ENCODE measurements around the gene DDI1. TPM values are rescaled to one million over a fixed set of nuclear protein-coding genes. Genes with fewer than 3 reads are reported as not detected.
"Not testable (repeated sequence)": the region's sequence is repeated elsewhere in the genome, so short reads cannot be mapped to it uniquely, and the experiment has no call there.

Gene DDI1
- total RNA-seq, 2 experiments from 2014 or later: not detected

DNA sequence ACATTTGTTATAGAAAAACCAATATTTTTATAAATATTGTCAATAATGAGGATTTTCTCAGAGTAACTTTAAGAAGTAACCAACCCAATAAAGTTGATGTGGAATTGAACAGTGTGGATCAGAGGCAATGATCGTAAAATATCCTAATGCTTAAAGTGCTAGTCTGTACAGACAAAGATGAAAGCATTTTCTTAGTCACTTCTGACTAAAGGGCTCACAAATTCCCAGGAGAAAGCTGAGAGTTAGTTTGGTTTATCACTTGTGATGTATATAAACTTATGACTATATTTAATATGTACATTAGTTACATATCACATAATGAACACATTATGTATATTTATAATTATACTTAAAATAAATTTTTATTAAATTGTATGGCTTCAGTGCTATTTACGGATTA is 25.4 kb upstream of the DDI1 start:
- Mint-ChIP-seq H3K9me3 (no peaks in the 10 kb centered on the region), H3K4me1 (no peaks in the 10 kb centered on the region), H3K4me3 (no peak overlapping the region), H3K27me3 (no peaks in the 10 kb centered on the region), H3K36me3 (no peaks in the 10 kb centered on the region), H3K27ac (no peak overlapping the region)
- DNase-seq (no peak), ATAC-seq (ENCODE audit: low read depth) (no peak)
- POLR2A ChIA-PET: no interaction called here

DNA sequence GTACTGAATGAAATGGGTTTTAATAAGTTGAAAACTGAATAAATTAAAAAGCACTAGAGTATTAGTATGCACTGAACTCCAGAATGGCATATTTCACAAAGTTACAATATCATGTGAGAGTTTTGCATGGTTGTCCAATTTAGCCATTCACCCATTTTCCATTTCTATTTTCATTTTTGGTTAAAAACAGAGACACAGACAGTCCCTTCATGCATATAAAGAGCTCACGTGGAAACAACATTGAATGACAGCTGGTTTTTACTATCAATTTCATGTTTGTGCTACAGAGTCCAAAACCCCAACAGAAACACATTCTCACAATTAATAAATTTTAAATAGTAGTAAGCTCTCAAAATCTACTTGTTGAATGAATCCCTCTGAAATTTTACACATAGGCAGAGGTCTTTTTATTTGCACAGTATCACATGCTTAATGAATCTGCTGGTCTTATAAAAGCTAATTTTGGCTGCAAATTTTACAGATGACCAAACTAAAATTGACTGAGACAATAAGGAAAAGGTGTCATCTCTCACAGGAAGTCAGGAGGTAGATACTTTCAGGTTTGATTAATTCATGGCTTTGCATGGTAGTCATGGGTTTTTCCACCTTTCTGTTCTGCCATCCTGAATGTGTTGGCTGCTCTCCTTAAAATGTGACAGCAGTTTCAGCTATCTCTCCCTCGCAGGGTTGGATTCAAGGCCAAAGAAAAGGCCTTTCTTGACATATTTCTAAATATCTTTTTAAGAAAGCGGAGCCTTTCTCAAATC is 20.6 kb upstream of the DDI1 start:
- no peaks in the 10 kb centered on the region for H3K4me1 Mint-ChIP-seq
- H3K4me3 Mint-ChIP-seq: no peak overlapping the region
- H3K27ac Mint-ChIP-seq: no peak overlapping the region
- POLR2A ChIA-PET: no interaction called here
- H3K27me3 Mint-ChIP-seq: no peaks in the 10 kb centered on the region
- DNase-seq: no peak
- H3K36me3 Mint-ChIP-seq: no peaks in the 10 kb centered on the region
- no peaks in the 10 kb centered on the region for H3K9me3 Mint-ChIP-seq
- ATAC-seq (ENCODE audit: low read depth): no peak

GRCh38 chr11:104024572-104024971 is 11.9 kb upstream of the DDI1 start:
- no peak for DNase-seq
- H3K4me1 Mint-ChIP-seq: no peaks in the 10 kb centered on the region
- H3K4me3 Mint-ChIP-seq: no peak overlapping the region
- no peaks in the 10 kb centered on the region for H3K36me3 Mint-ChIP-seq
- no peaks in the 10 kb centered on the region for H3K9me3 Mint-ChIP-seq
- POLR2A ChIA-PET: no interaction called here
- no peaks in the 10 kb centered on the region for H3K27me3 Mint-ChIP-seq
- H3K27ac Mint-ChIP-seq: no peak overlapping the region
- ATAC-seq (ENCODE audit: low read depth): no peak

- Mint-ChIP-seq H3K9me3 (no peaks in the 10 kb centered on the region), H3K4me1 (no peaks in the 10 kb centered on the region), H3K4me3 (no peak overlapping the region)
These were observed 7.8 kb upstream of the DDI1 start for GRCh38 chr11:104028476-104029263.

GRCh38 chr11:104033134-104033533 is 3.3 kb upstream of the DDI1 start:
- POLR2A ChIA-PET: no interaction called here
- no peak overlapping the region for H3K4me3 Mint-ChIP-seq
- H3K27ac Mint-ChIP-seq: no peak overlapping the region
- no peak for DNase-seq
- H3K36me3 Mint-ChIP-seq: no peaks in the 10 kb centered on the region
- no peaks in the 10 kb centered on the region for H3K4me1 Mint-ChIP-seq
- H3K9me3 Mint-ChIP-seq: no peaks in the 10 kb centered on the region
- ATAC-seq (ENCODE audit: low read depth): no peak
- no peaks in the 10 kb centered on the region for H3K27me3 Mint-ChIP-seq

More at GRCh38 chr11:104028476-104029263, 7.8 kb upstream of the DDI1 start:
- Mint-ChIP-seq H3K36me3 (no peaks in the 10 kb centered on the region), H3K27ac (no peak overlapping the region), H3K27me3 (no peaks in the 10 kb centered on the region)
- POLR2A ChIA-PET: no interaction called here
- DNase-seq (no peak), ATAC-seq (ENCODE audit: low read depth) (no peak)

DNA sequence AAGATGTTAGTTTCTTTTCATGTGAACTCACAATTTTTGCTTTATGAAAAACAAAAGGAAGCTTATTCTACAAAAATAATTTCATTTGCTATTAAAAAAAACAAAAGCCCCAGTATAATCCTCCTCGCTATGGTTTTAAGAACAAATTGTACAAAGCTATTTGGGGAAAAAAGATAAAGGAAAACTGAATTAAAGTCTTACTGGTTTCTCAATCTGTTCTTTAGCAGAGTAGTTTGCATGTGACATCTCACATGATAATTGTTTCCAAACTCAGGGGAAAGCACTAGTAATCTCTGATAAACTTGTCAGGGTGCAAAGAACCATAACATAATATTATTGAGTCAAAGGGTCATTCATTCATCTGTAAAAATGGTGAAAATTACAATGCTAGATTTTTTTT is 2.9 kb upstream of the DDI1 start:
- POLR2A ChIA-PET: no interaction called here
- H3K27me3 Mint-ChIP-seq: no peaks in the 10 kb centered on the region
- DNase-seq: no peak
- H3K4me1 Mint-ChIP-seq: no peaks in the 10 kb centered on the region
- no peaks in the 10 kb centered on the region for H3K9me3 Mint-ChIP-seq
- H3K36me3 Mint-ChIP-seq: no peaks in the 10 kb centered on the region
- no peak for ATAC-seq (ENCODE audit: low read depth)
- no peak overlapping the region for H3K27ac Mint-ChIP-seq
- H3K4me3 Mint-ChIP-seq: no peak overlapping the region

DNA sequence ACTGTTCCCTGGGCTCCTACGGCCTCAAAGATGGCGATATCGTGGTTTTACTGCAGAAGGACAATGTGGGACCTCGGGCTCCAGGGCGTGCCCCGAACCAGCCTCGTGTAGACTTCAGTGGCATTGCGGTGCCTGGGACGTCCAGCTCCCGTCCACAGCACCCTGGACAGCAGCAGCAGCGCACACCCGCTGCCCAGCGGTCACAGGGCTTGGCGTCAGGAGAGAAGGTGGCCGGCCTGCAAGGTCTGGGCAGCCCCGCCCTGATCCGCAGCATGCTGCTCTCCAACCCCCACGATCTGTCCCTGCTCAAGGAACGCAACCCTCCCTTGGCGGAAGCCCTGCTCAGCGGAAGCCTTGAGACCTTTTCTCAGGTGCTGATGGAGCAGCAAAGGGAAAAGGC is 555 bp downstream of the DDI1 start:
- Mint-ChIP-seq H3K4me3 (no peak overlapping the region), H3K9me3 (no peaks in the 10 kb centered on the region), H3K27ac (no peak overlapping the region), H3K4me1 (no peaks in the 10 kb centered on the region), H3K36me3 (no peaks in the 10 kb centered on the region), H3K27me3 (no peaks in the 10 kb centered on the region)
- POLR2A ChIA-PET: no interaction called here
- no peak for ATAC-seq (ENCODE audit: low read depth)
- DNase-seq: no peak

- POLR2A ChIA-PET: no interaction called here
- Mint-ChIP-seq H3K27me3 (no peaks in the 10 kb centered on the region), H3K27ac (no peak overlapping the region), H3K4me3 (no peak overlapping the region), H3K36me3 (no peaks in the 10 kb centered on the region), H3K4me1 (no peaks in the 10 kb centered on the region), H3K9me3 (no peaks in the 10 kb centered on the region)
- ATAC-seq (ENCODE audit: low read depth) (no peak), DNase-seq (no peak)
These were observed 5.4 kb downstream of the DDI1 start for GRCh38 chr11:104041792-104042191.

GRCh38 chr11:104043142-104043541 is 6.7 kb downstream of the DDI1 start:
- Mint-ChIP-seq H3K27me3 (no peaks in the 10 kb centered on the region), H3K4me3 (no peak overlapping the region), H3K27ac (no peak overlapping the region), H3K4me1 (no peaks in the 10 kb centered on the region), H3K9me3 (no peaks in the 10 kb centered on the region), H3K36me3 (no peaks in the 10 kb centered on the region)
- POLR2A ChIA-PET: no interaction called here
- no peak for ATAC-seq (ENCODE audit: low read depth)
- DNase-seq: no peak

GRCh38 chr11:104043678-104044239 is 7.3 kb downstream of the DDI1 start:
- DNase-seq (no peak), ATAC-seq (ENCODE audit: low read depth) (no peak)
- Mint-ChIP-seq H3K4me3 (no peak overlapping the region), H3K9me3 (no peaks in the 10 kb centered on the region), H3K27ac (no peak overlapping the region), H3K4me1 (no peaks in the 10 kb centered on the region), H3K36me3 (no peaks in the 10 kb centered on the region), H3K27me3 (no peaks in the 10 kb centered on the region)
- POLR2A ChIA-PET: no interaction called here

DNA sequence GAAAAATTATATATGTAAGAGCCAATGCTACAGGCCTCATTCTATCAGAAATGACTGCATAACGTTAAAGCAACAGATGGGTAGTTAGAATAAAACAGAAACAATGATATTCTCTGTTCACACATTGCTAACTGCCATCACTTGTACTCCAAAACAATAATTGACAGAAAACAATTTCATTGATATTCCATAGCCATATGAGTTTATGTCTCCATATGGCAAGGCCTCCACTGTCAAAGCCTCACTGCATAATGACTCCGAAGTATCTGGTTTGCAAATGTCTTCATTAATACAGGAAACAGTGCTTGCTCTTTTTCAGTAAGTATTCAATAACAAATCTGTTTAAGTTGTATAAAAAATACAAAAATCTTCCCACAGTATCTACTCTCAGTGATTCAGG is 9.9 kb downstream of the DDI1 start:
- H3K4me3 Mint-ChIP-seq: no peak overlapping the region
- H3K27ac Mint-ChIP-seq: no peak overlapping the region
- POLR2A ChIA-PET: no interaction called here
- ATAC-seq (ENCODE audit: low read depth): no peak
- H3K9me3 Mint-ChIP-seq: no peaks in the 10 kb centered on the region
- no peaks in the 10 kb centered on the region for H3K36me3 Mint-ChIP-seq
- H3K27me3 Mint-ChIP-seq: no peaks in the 10 kb centered on the region
- DNase-seq: no peak
- H3K4me1 Mint-ChIP-seq: no peaks in the 10 kb centered on the region

DNA sequence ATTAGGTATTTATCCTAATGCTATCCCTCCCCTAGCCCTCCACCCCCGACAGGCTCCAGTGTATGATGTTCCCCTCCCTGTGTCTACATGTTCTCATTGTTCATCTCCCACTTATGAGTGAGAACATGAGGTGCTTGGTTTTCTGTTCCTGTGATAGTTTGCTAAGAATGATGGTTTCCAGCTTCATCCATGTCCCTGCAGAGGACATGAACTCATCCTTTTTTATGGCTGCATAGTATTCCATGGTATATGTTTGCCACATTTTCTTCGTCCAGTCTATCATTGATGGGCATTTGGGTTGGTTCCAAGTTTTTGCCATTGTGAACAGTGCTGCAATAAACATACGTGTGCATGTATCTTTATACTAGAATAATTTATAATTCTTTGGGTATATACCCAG is 10.4 kb downstream of the DDI1 start:
- H3K27ac Mint-ChIP-seq; H3K9me3 Mint-ChIP-seq; H3K36me3 Mint-ChIP-seq; H3K4me1 Mint-ChIP-seq; DNase-seq; H3K4me3 Mint-ChIP-seq; ATAC-seq (ENCODE audit: low read depth); POLR2A ChIA-PET; H3K27me3 Mint-ChIP-seq: not testable (repeated sequence)

DNA sequence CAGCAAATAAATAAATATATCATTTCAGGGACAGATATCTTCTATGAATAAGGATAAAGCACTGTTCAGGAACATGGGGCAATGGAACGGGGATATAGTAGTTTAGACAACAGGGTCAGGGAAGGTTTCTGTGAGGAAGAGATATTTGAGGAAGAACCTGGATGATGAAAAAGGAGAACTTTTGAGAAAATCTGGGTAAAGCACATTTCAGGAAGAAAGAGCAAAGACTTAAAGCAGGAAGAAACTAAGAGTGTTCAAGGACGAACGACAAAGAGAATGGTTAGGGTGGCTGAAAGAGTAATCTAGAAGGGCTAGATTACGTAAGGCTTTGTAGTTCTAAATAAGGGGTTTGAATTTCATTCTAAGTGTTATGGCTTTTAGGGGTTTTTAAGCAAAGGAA is 12.7 kb downstream of the DDI1 start:
- H3K27ac Mint-ChIP-seq: no peak overlapping the region
- H3K27me3 Mint-ChIP-seq: no peaks in the 10 kb centered on the region
- POLR2A ChIA-PET: no interaction called here
- DNase-seq: no peak
- no peak overlapping the region for H3K4me3 Mint-ChIP-seq
- no peak for ATAC-seq (ENCODE audit: low read depth)
- no peaks in the 10 kb centered on the region for H3K4me1 Mint-ChIP-seq
- H3K9me3 Mint-ChIP-seq: no peaks in the 10 kb centered on the region
- no peaks in the 10 kb centered on the region for H3K36me3 Mint-ChIP-seq

- Mint-ChIP-seq H3K4me1 (no peaks in the 10 kb centered on the region), H3K4me3 (no peak overlapping the region), H3K9me3 (no peaks in the 10 kb centered on the region), H3K27me3 (no peaks in the 10 kb centered on the region), H3K27ac (no peak overlapping the region), H3K36me3 (no peaks in the 10 kb centered on the region)
- ATAC-seq (ENCODE audit: low read depth) (no peak), DNase-seq (no peak)
- POLR2A ChIA-PET: no interaction called here
These were observed 15.3 kb downstream of the DDI1 start for GRCh38 chr11:104051778-104052177.

Measured in activated naive CD8-positive, alpha-beta T cell treated with anti-CD3 and anti-CD28 coated beads, Interleukin-2, amount 10 ng/mL, durations not matched to agents 7 days and 5 days (primary cell).